ENCODE results near the gene PCNT.

DNA sequence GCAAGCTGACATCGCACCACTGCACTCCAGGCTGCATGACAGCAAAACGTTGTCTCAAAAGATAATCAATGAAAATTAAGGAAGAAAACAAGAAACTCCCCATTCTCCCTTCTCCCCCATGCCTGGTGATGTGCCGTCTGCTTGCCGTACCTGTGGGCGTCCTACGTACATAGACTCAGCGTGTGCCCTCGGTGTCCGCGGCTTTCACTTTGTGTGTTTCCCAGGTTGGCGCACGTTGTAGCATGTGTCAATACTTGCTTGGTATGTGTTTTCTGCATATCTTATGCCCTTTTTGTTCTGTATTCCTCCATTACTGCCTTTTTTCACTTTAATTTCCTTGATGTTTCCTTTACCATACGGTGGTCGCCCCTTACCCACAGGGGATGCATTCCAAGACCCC, 53.8 kb downstream of the PCNT start:
- TF ChIP-seq, protein P1, sequence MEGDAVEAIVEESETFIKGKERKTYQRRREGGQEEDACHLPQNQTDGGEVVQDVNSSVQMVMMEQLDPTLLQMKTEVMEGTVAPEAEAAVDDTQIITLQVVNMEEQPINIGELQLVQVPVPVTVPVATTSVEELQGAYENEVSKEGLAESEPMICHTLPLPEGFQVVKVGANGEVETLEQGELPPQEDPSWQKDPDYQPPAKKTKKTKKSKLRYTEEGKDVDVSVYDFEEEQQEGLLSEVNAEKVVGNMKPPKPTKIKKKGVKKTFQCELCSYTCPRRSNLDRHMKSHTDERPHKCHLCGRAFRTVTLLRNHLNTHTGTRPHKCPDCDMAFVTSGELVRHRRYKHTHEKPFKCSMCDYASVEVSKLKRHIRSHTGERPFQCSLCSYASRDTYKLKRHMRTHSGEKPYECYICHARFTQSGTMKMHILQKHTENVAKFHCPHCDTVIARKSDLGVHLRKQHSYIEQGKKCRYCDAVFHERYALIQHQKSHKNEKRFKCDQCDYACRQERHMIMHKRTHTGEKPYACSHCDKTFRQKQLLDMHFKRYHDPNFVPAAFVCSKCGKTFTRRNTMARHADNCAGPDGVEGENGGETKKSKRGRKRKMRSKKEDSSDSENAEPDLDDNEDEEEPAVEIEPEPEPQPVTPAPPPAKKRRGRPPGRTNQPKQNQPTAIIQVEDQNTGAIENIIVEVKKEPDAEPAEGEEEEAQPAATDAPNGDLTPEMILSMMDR (IDR thresholded peaks at IDR 0.05; ENCODE audit: control extremely low read depth in 1 of 3, insufficient read depth in 1 of 3, low read depth in 1 of 3, low read length in 3 of 3), result no peak
- no peak for TF ChIP-seq GTF2F1 (IDR thresholded peaks at IDR 0.05; ENCODE audit: borderline replicate concordance, low read depth, low read length)
- TF ChIP-seq, protein P2, sequence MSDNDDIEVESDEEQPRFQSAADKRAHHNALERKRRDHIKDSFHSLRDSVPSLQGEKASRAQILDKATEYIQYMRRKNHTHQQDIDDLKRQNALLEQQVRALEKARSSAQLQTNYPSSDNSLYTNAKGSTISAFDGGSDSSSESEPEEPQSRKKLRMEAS (IDR thresholded peaks at IDR 0.05), result no peak
